CD4-positive, alpha-beta T cell (primary cell): ENCODE data around the gene PALM. TPM values are rescaled to one million over a fixed set of nuclear protein-coding genes. Genes with fewer than 3 reads are reported as not detected.
A peak's percentile ranks its signal among the peaks of the same experiment; 100 is the strongest.

Source experiments
- ATAC-seq: fragments of 200-7000 bp; cut with Tn5 transposase; one replicate; pipeline ENCODE4 v1.10.0; 2022; ENCODE audit warnings: mild to moderate bottlenecking; ENCODE audit not compliant: poor library complexity
- CTCF ChIA-PET: fragments of 350-600 bp; sonication (Branson Sonifier 250); formaldehyde crosslinking; loops from one replicate; lab custom pipeline; 2021; ENCODE audit warnings: antibody characterized with exemption, inconsistent platforms; lab: Charles Lee
- POLR2A ChIA-PET: fragments of 350-600 bp; sonication (Branson Sonifier 250); formaldehyde crosslinking; loops from one replicate; lab custom pipeline; 2021; ENCODE audit warnings: antibody characterized with exemption, inconsistent platforms; lab: Charles Lee
- DNase-seq, 14 experiments: peaks; one replicate each; pipeline ENCODE4 v3.0.0-alpha.2; 2013 to 2020; ENCODE audit warnings: mixed read lengths in 2 of 14
- H3K27ac ChIP-seq, 2 donors: one replicate each; pipeline versions ENCODE4 v1.5.1 to v1.7.0; 2013; ENCODE audit warnings: low read length in 2 of 2, low read depth in 1 of 2, mild to moderate bottlenecking in 1 of 2
- H3K27me3 ChIP-seq, 2 experiments: 1 replicate in 1 of 2; 2 replicates in 1 of 2; pipeline versions ENCODE4 v1.6.1 to v1.7.0; 2013; ENCODE audit warnings: low read length in 2 of 2, control low read depth in 1 of 2, mild to moderate bottlenecking in 1 of 2, moderate library complexity in 1 of 2; ENCODE audit not compliant: insufficient read depth in 2 of 2, control insufficient read depth in 1 of 2
- H3K36me3 ChIP-seq: one replicate; pipeline ENCODE4 v1.6.1; 2013; ENCODE audit warnings: low read length, control low read depth; ENCODE audit not compliant: insufficient read depth
- H3K4me1 ChIP-seq: one replicate; pipeline ENCODE4 v1.6.1; 2013; ENCODE audit warnings: low read length, control low read depth; ENCODE audit not compliant: insufficient read depth
- H3K4me3 ChIP-seq: one replicate; pipeline ENCODE4 v1.5.1; 2013; ENCODE audit warnings: mild to moderate bottlenecking, low read length, moderate library complexity
- H3K9me3 ChIP-seq, 2 experiments: 1 replicate in 1 of 2; 2 replicates in 1 of 2; pipeline versions ENCODE4 v1.6.1 to v1.7.0; 2013; ENCODE audit warnings: low read length in 2 of 2, mild to moderate bottlenecking in 2 of 2, control low read depth in 1 of 2, moderate library complexity in 1 of 2; ENCODE audit not compliant: control insufficient read depth in 1 of 2, insufficient read depth in 1 of 2
- H3K27ac Mint-ChIP-seq: one replicate; pipeline ENCODE4 v1.8.0; 2020; ENCODE audit warnings: mixed read lengths
- H3K27me3 Mint-ChIP-seq: one replicate; pipeline ENCODE4 v1.8.0; 2021; ENCODE audit warnings: mixed read lengths
- H3K36me3 Mint-ChIP-seq: one replicate; pipeline ENCODE4 v1.8.0; 2021; ENCODE audit warnings: low read depth, mixed read lengths
- H3K4me1 Mint-ChIP-seq: one replicate; pipeline ENCODE4 v1.8.0; 2021; ENCODE audit warnings: low read depth, mixed read lengths
- H3K4me3 Mint-ChIP-seq: one replicate; pipeline ENCODE4 v1.8.0; 2020; ENCODE audit warnings: mild to moderate bottlenecking, mixed read lengths
- H3K9me3 Mint-ChIP-seq: one replicate; pipeline ENCODE4 v1.8.0; 2020; ENCODE audit warnings: mixed read lengths
- CTCF ChIP-seq: fragments of 200-600 bp; IDR thresholded peaks from one replicate; pipeline ENCODE4 v1.8.0; 2022; ENCODE audit warnings: antibody characterized with exemption, mild to moderate bottlenecking
- intact Hi-C, 2 experiments: fragments of 100-400 bp; cut with DNase I in 1 of 2; cut with micrococcal nuclease in 1 of 2; formaldehyde crosslinking; loops; one replicate each; pipeline versions ENCODE4 v1.15.1 to v1.9.0; 2023 to 2025; cut with DNase I, micrococcal nuclease
- total RNA-seq, 174 experiments: library from RNA in 2 of 174; stranded (reverse) in 2 of 174; gene quantifications; one replicate each; pipeline ENCODE4 v1.2.3 and lab custom pipeline; 2021 to 2026

The PALM gene
- total RNA-seq, 2 experiments from 2014 or later = not detected

- Mint-ChIP-seq H3K27me3 (peaks cover 6% of the 10 kb centered on the region), H3K9me3 (no peaks in the 10 kb centered on the region), H3K36me3 (no peaks in the 10 kb centered on the region), H3K27ac (no peak overlapping the region), H3K4me1 (peaks cover 7% of the 10 kb centered on the region), H3K4me3 (no peak overlapping the region)
- intact Hi-C loops = no loop called here
- peaks cover 7% of the 10 kb centered on the region for H3K4me1 ChIP-seq
- ATAC-seq (no peak), DNase-seq (peak in 1 of 14 experiments; percentile 18)
- H3K9me3 ChIP-seq = no peaks in the 10 kb centered on the region
- no peak overlapping the region for H3K4me3 ChIP-seq
- H3K27ac ChIP-seq = no peak overlapping the region
- H3K27me3 ChIP-seq = no peaks in the 10 kb centered on the region
- no peak for TF ChIP-seq CTCF
- ChIA-PET CTCF (no interaction called here), POLR2A (interaction anchor here (1.0 kb wide), 1 partner anchor 74 kb away, joined by 3 read pairs; no protein-coding TSS in a partner anchor)
- H3K36me3 ChIP-seq = no peaks in the 10 kb centered on the region
Observed at GRCh38 chr19:788686-788982, 79.9 kb downstream of the PALM start.

- H3K27ac ChIP-seq = no peak overlapping the region
- POLR2A ChIA-PET = interaction anchor here (1.0 kb wide), 1 partner anchor 73 kb away, joined by 3 read pairs; no protein-coding TSS in a partner anchor
- peak in 2 of 14 experiments; percentile 29 to 30 for DNase-seq
Observed at GRCh38 chr19:788983-789700, 80.4 kb downstream of the PALM start.

GRCh38 chr19:789701-790060 lies 80.9 kb downstream of the PALM start:
- no peak for ATAC-seq
- Histone ChIP-seq H3K9me3 (no peaks in the 10 kb centered on the region), H3K36me3 (no peaks in the 10 kb centered on the region), H3K4me1 (peaks cover 7% of the 10 kb centered on the region), H3K4me3 (no peak overlapping the region), H3K27me3 (no peaks in the 10 kb centered on the region), H3K27ac (no peak overlapping the region)
- H3K36me3 Mint-ChIP-seq = no peaks in the 10 kb centered on the region
- intact Hi-C loops = loop anchor here (10.0 kb wide), 2 partner anchors 315 to 455 kb away; partner anchors contain the start of genes ATP5F1D (in 1 of the 2), GPX4 (in 1 of the 2) and MIDN (in 1 of the 2)
- H3K9me3 Mint-ChIP-seq = no peaks in the 10 kb centered on the region
- ChIA-PET CTCF (no interaction called here), POLR2A (interaction anchor here (1.0 kb wide), 1 partner anchor 73 kb away, joined by 3 read pairs; no protein-coding TSS in a partner anchor)
- H3K4me3 Mint-ChIP-seq = no peak overlapping the region
- H3K4me1 Mint-ChIP-seq = peaks cover 7% of the 10 kb centered on the region
- peaks cover 6% of the 10 kb centered on the region for H3K27me3 Mint-ChIP-seq
- no peak overlapping the region for H3K27ac Mint-ChIP-seq
- no peak for DNase-seq
- TF ChIP-seq CTCF = no peak

More at GRCh38 chr19:788983-789700, 80.4 kb downstream of the PALM start:
- intact Hi-C loops = no loop called here
- peaks cover 7% of the 10 kb centered on the region for H3K4me1 Mint-ChIP-seq
- H3K27me3 Mint-ChIP-seq = peaks cover 6% of the 10 kb centered on the region
- TF ChIP-seq CTCF = no peak
- Histone ChIP-seq H3K4me3 (no peak overlapping the region), H3K4me1 (peaks cover 7% of the 10 kb centered on the region), H3K36me3 (no peaks in the 10 kb centered on the region), H3K27me3 (no peaks in the 10 kb centered on the region), H3K9me3 (no peaks in the 10 kb centered on the region)
- ATAC-seq = peak; percentile 58
- H3K4me3 Mint-ChIP-seq = no peak overlapping the region
- H3K9me3 Mint-ChIP-seq = no peaks in the 10 kb centered on the region
- peak overlapping the region; percentile 42 for H3K27ac Mint-ChIP-seq
- H3K36me3 Mint-ChIP-seq = no peaks in the 10 kb centered on the region
- CTCF ChIA-PET = no interaction called here
